Measurements from ENCODE around the gene AUTS2.

The AUTS2 gene

DNA sequence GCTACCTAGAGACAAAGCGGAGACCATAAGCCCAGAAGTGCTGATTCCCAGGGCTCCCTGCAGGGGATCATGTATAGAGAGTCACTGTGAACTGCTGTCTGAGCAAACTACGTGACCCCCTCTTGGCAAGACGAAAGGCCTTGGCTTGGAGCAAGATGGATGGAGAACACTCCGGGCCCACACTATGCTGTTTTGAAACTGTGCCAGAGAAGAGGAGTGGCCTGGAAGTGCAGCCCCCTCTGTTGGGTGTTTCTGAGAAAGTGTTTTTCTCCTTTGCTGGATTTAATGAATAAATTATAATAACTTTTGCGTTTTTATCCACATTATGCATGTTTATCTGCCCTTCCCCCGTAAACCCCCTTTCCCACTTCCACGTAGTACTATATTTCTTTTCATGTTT is 894.4 kb downstream of the AUTS2 start:
- TF ChIP-seq, protein P1, sequence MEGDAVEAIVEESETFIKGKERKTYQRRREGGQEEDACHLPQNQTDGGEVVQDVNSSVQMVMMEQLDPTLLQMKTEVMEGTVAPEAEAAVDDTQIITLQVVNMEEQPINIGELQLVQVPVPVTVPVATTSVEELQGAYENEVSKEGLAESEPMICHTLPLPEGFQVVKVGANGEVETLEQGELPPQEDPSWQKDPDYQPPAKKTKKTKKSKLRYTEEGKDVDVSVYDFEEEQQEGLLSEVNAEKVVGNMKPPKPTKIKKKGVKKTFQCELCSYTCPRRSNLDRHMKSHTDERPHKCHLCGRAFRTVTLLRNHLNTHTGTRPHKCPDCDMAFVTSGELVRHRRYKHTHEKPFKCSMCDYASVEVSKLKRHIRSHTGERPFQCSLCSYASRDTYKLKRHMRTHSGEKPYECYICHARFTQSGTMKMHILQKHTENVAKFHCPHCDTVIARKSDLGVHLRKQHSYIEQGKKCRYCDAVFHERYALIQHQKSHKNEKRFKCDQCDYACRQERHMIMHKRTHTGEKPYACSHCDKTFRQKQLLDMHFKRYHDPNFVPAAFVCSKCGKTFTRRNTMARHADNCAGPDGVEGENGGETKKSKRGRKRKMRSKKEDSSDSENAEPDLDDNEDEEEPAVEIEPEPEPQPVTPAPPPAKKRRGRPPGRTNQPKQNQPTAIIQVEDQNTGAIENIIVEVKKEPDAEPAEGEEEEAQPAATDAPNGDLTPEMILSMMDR (conservative IDR thresholded peaks at IDR 0.05; ENCODE audit: low read depth, low read length) = no peak

DNA sequence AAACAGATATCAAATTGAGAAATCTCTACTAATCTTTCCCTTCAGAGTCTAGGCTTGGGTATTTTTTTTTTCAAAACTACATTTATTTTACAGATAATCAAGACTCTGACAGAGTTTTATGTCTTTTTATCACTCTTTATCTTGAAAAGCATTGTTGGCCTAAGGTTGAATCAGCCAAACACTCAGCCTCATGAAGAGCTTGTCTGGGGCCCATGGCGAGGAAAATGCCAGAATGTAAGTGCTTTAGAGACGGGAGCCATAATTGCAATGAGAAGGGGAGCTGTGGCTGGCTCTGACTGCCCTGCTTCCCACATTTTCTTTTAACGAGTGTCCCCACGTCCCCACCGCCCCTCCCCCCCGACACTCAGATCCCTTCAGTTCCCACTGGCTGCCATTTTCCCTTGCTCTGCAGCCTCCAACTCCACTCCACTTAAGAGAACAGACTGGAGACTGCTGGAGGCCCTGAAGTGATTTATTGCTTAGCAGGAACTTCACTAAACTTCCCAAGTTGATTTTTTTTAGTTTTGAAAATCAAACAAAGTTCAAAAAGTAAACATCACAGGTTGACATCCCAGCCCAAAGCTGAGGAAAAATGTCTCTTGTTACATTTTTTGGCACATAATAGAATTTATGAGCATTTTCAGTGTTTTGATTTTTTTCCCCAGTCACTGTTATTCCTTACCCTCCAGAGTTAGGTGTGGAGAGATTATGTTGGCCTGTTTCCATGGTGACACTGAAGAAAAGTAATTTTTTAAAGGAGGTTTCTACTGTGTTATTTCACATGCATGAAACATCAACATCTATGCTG is 896.2 kb downstream of the AUTS2 start:
- TF ChIP-seq, protein P1 (conservative IDR thresholded peaks at IDR 0.05; ENCODE audit: low read depth, low read length) = no peak
- no peak for DNase-seq (ENCODE audit: low read depth)
- H3K4me3 ChIP-seq (ENCODE audit: low read length) = no peak overlapping the region

More for the DNA sequence above, 894.4 kb downstream of the AUTS2 start:
- no peak overlapping the region for H3K4me3 ChIP-seq (ENCODE audit: low read length)
- DNase-seq (ENCODE audit: low read depth) = no peak

DNA sequence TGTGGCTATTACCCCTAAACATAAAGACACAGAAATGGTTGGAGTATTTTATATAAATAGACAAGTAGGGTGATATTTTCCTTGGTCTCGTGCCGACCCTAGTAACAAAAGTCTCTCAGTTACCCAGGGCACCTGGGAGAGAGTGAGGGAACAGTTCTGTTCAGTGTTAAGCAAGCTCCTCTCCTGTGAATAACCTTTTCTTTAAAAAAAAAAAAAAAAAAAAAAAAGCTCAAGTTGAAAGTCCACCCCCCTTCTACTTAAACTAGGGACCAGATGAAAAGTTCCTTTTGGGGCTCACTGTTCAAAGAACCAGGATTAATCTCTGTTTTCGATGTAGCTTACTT is 896.7 kb downstream of the AUTS2 start:
- no peak overlapping the region for H3K4me3 ChIP-seq (ENCODE audit: low read length)
- TF ChIP-seq, protein P1 (conservative IDR thresholded peaks at IDR 0.05; ENCODE audit: low read depth, low read length) = no peak
- no peak for DNase-seq (ENCODE audit: low read depth)

- no peak for DNase-seq (ENCODE audit: low read depth)
- TF ChIP-seq, protein P1 (conservative IDR thresholded peaks at IDR 0.05; ENCODE audit: low read depth, low read length) = no peak
- H3K4me3 ChIP-seq (ENCODE audit: low read length) = no peak overlapping the region
These were observed 899.5 kb downstream of the AUTS2 start for GRCh38 chr7:70497793-70498192.

- no peak overlapping the region for H3K4me3 ChIP-seq (ENCODE audit: low read length)
- TF ChIP-seq, protein P1 (conservative IDR thresholded peaks at IDR 0.05; ENCODE audit: low read depth, low read length) = no peak
- no peak for DNase-seq (ENCODE audit: low read depth)
These were observed 900.1 kb downstream of the AUTS2 start for GRCh38 chr7:70498232-70498992.

GRCh38 chr7:70500261-70500660 is 902.0 kb downstream of the AUTS2 start:
- TF ChIP-seq, protein P1 (conservative IDR thresholded peaks at IDR 0.05; ENCODE audit: low read depth, low read length) = no peak
- no peak for DNase-seq (ENCODE audit: low read depth)
- no peak overlapping the region for H3K4me3 ChIP-seq (ENCODE audit: low read length)
